GM18519 (cell line): ENCODE measurements around the gene C2orf69.

Source experiments
- ATAC-seq: cut with Tn5 transposase; IDR thresholded peaks from one replicate; pipeline ENCODE4 v1.9.1; 2021; ENCODE audit warnings: mild to moderate bottlenecking, moderate library complexity; ENCODE audit not compliant: unreplicated experiment, low FRiP score

The C2orf69 gene

GRCh38 chr2:199962203-199962602 lies 51.1 kb downstream of the C2orf69 start:
- ATAC-seq = no peak

- no peak for ATAC-seq
Observed at GRCh38 chr2:199966405-199966804, 55.3 kb downstream of the C2orf69 start.

- ATAC-seq = no peak
Observed at GRCh38 chr2:199966976-199967375, 55.9 kb downstream of the C2orf69 start.

- no peak for ATAC-seq
Observed at GRCh38 chr2:199968126-199968525, 57.0 kb downstream of the C2orf69 start.

- no peak for ATAC-seq
Observed at GRCh38 chr2:199972088-199972626, 61.1 kb downstream of the C2orf69 start.

GRCh38 chr2:199973703-199974102 lies 62.6 kb downstream of the C2orf69 start:
- no peak for ATAC-seq

- ATAC-seq = no peak
Observed at GRCh38 chr2:199975273-199975895, 64.3 kb downstream of the C2orf69 start.
